GM12878 (cell line): ENCODE measurements around the gene UCKL1. TPM values are rescaled to one million over a fixed set of nuclear protein-coding genes. Genes with fewer than 3 reads are reported as not detected.
A peak's percentile ranks its signal among the peaks of the same experiment; 100 is the strongest.

Source experiments
- ATAC-seq: fragments of 200-7000 bp; cut with Tn5 transposase; 3 replicates; pipeline ENCODE4 v1.9.1; 2020; ENCODE audit warnings: mild to moderate bottlenecking, moderate library complexity
- BruUV-seq: library from RNA; stranded (reverse); fragments of 400-500 nt; replicated peaks from 2 replicates; lab custom pipeline; 2021; lab: Mats Ljungman, UMichigan
- CTCF ChIA-PET: fragments of 300-600 bp; sonication (Branson Sonifier 250); formaldehyde crosslinking; extraction: SDS; loops from one replicate; lab custom pipeline; 2021; ENCODE audit warnings: inconsistent platforms; lab: Yijun Ruan, JAX
- POLR2A ChIA-PET: fragments of 350-600 bp; formaldehyde crosslinking; extraction: SDS; loops from one replicate; lab custom pipeline; 2021; ENCODE audit warnings: inconsistent platforms; lab: Charles Lee
- RAD21 ChIA-PET: fragments of 300-600 bp; sonication (Branson Sonifier 250); formaldehyde crosslinking; loops from one replicate; lab custom pipeline; 2023; ENCODE audit warnings: antibody characterized with exemption; ENCODE audit not compliant: unreplicated experiment; lab: Charles Lee
- SMC1A ChIA-PET: fragments of 300-600 bp; sonication (Branson Sonifier 250); formaldehyde crosslinking; loops from one replicate; lab custom pipeline; 2023; ENCODE audit not compliant: unreplicated experiment, uncharacterized antibody; lab: Charles Lee
- DNase-seq: peaks from one replicate; pipeline ENCODE4 v3.0.0-alpha.2; 2011; ENCODE audit warnings: low read depth, low spot score
- FAIRE-seq: peaks from 3 replicates; lab custom pipeline; 2011; peaks lifted over from hg19 to GRCh38; lab: Jason Lieb, UNC
- H2AFZ ChIP-seq: 2 replicates; pipeline ENCODE4 v1.6.0; 2011; ENCODE audit warnings: low read depth, low read length, control low read depth; ENCODE audit not compliant: control insufficient read depth
- H3K27ac ChIP-seq: 2 replicates; pipeline ENCODE4 v1.5.1; 2011; ENCODE audit warnings: control low read depth; ENCODE audit not compliant: control insufficient read depth, insufficient read depth
- H3K27me3 ChIP-seq, 2 experiments: replicated peaks in 1 of 2; 2 replicates each; pipeline versions ENCODE4 v1.6.0 to v1.6.1; 2011; ENCODE audit warnings: low read length in 1 of 2; ENCODE audit not compliant: control insufficient read depth in 2 of 2, insufficient read depth in 2 of 2
- H3K36me3 ChIP-seq, 2 experiments: 2 replicates each; pipeline ENCODE4 v1.5.1; 2011; ENCODE audit warnings: low read length in 1 of 2; ENCODE audit not compliant: control insufficient read depth in 2 of 2, insufficient read depth in 2 of 2
- H3K4me1 ChIP-seq: 2 replicates; pipeline ENCODE4 v1.6.1; 2011; ENCODE audit warnings: mild to moderate bottlenecking, low read length, moderate library complexity, mixed read lengths; ENCODE audit not compliant: control insufficient read depth, insufficient read depth
- H3K4me2 ChIP-seq: 2 replicates; pipeline ENCODE4 v1.6.0; 2011; ENCODE audit warnings: control low read depth; ENCODE audit not compliant: control insufficient read depth, insufficient read depth
- H3K4me3 ChIP-seq: fragments of 200-600 bp; sonication (generic); 2 replicates; pipeline ENCODE4 v1.5.1; 2016
- H3K79me2 ChIP-seq: 2 replicates; pipeline ENCODE4 v1.6.0; 2011; ENCODE audit warnings: low read length; ENCODE audit not compliant: control insufficient read depth, insufficient read depth
- H3K9ac ChIP-seq: 2 replicates; pipeline ENCODE4 v1.8.0; 2011; ENCODE audit warnings: low read length, control low read depth, mixed read lengths; ENCODE audit not compliant: control insufficient read depth, insufficient read depth
- H3K9me3 ChIP-seq: replicated peaks from 3 replicates; pipeline ENCODE4 v1.5.1; 2011; ENCODE audit warnings: mild to moderate bottlenecking, low read length; ENCODE audit not compliant: control insufficient read depth, insufficient read depth
- H4K20me1 ChIP-seq: 2 replicates; pipeline ENCODE4 v1.6.0; 2011; ENCODE audit not compliant: control insufficient read depth, insufficient read depth
- ATF3 ChIP-seq: IDR thresholded peaks from 2 replicates; pipeline ENCODE4 v1.6.1; 2011; ENCODE audit warnings: low read depth, mild to moderate bottlenecking, low read length, moderate library complexity, borderline replicate concordance; ENCODE audit errors: extremely low read depth
- ATF7 ChIP-seq: fragments of 450-650 bp; IDR thresholded peaks from 2 replicates; pipeline ENCODE4 v1.6.1; 2016; ENCODE audit warnings: low read depth, mild to moderate bottlenecking
- BMI1 ChIP-seq: fragments of 450-650 bp; IDR thresholded peaks from 2 replicates; pipeline ENCODE4 v1.6.1; 2016; ENCODE audit warnings: mild to moderate bottlenecking, moderate library complexity, borderline replicate concordance
- IKZF2 ChIP-seq, 2 experiments: fragments of 450-650 bp; IDR thresholded peaks; 2 replicates each; pipeline ENCODE4 v1.6.1; 2017; ENCODE audit warnings: mild to moderate bottlenecking in 2 of 2, moderate library complexity in 2 of 2
- MTA3 ChIP-seq: IDR thresholded peaks from 2 replicates; pipeline ENCODE4 v1.6.1; 2012; ENCODE audit warnings: low read length, inconsistent platforms, borderline replicate concordance
- NFIC ChIP-seq: IDR thresholded peaks from 2 replicates; pipeline ENCODE4 v1.6.1; 2012; ENCODE audit warnings: low read depth, mild to moderate bottlenecking, inconsistent platforms, low read length, moderate library complexity
- NFYA ChIP-seq: IDR thresholded peaks from 2 replicates; pipeline ENCODE4 v1.6.1; 2011; ENCODE audit warnings: low read depth, mild to moderate bottlenecking, low read length, improper control_type of control experiment, borderline replicate concordance
- PAX5 ChIP-seq: IDR thresholded peaks from 2 replicates; pipeline ENCODE4 v1.6.1; 2011; ENCODE audit warnings: low read depth, low read length, borderline replicate concordance
- POLR2AphosphoS2 ChIP-seq: IDR thresholded peaks from 2 replicates; pipeline ENCODE4 v1.6.1; 2011; ENCODE audit warnings: low read depth, mild to moderate bottlenecking, low read length, improper control_type of control experiment, moderate library complexity
- SIX5 ChIP-seq: IDR thresholded peaks from 2 replicates; pipeline ENCODE4 v1.6.1; 2011; ENCODE audit warnings: mild to moderate bottlenecking, low read depth, low read length, moderate library complexity; ENCODE audit not compliant: severe bottlenecking
- SMC3 ChIP-seq: IDR thresholded peaks from 2 replicates; pipeline ENCODE4 v1.6.1; 2011; ENCODE audit warnings: low read length, improper control_type of control experiment, borderline replicate concordance
- STAT1 ChIP-seq: fragments of 450-650 bp; conservative IDR thresholded peaks from 2 replicates; pipeline ENCODE4 v1.6.1; 2014; ENCODE audit warnings: antibody characterized with exemption, mild to moderate bottlenecking
- SUZ12 ChIP-seq: fragments of 200-600 bp; sonication (generic); IDR thresholded peaks from one replicate; pipeline ENCODE4 v1.6.1; 2018; ENCODE audit warnings: antibody characterized with exemption, mild to moderate bottlenecking; ENCODE audit not compliant: unreplicated experiment
- ZBED1 ChIP-seq: IDR thresholded peaks from 2 replicates; pipeline ENCODE4 v1.6.1; 2016; ENCODE audit warnings: borderline replicate concordance
- ZNF217 ChIP-seq: fragments of 450-650 bp; IDR thresholded peaks from 2 replicates; pipeline ENCODE4 v1.6.1; 2017; ENCODE audit warnings: antibody characterized with exemption, mild to moderate bottlenecking
- ZZZ3 ChIP-seq: IDR thresholded peaks from 2 replicates; pipeline ENCODE4 v1.6.1; 2011; ENCODE audit warnings: low read depth; ENCODE audit not compliant: control insufficient read depth, insufficient read length
- WGBS: methylation state at CpG from one replicate; pipeline ENCODE4 v1.1.6; 2016; ENCODE audit warnings: low lambda C conversion rate; ENCODE audit not compliant: insufficient replicate concordance, insufficient coverage; ENCODE audit errors: missing lambda C conversion rate; 5-methylcytosine and 5-hydroxymethylcytosine counted together
- in situ Hi-C: fragments of 300-500 bp; cut with MboI; formaldehyde crosslinking; loops from 9 replicates; pipeline ENCODE4 v1.14.3; 2018; ENCODE audit warnings: mixed read lengths
- intact Hi-C: fragments of 100-400 bp; cut with micrococcal nuclease; formaldehyde crosslinking; loops from one replicate; pipeline ENCODE4 v1.14.2; 2022; ENCODE audit not compliant: unreplicated experiment
- polyA plus RNA-seq, 11 experiments: library from polyadenylated mRNA; depleted of rRNA in 4 of 11; unstranded in 6 of 11; stranded (reverse) in 5 of 11; fragments of >200 nt; fragmentation: Nextera tagmentation in 4 of 11; fragmentation: Illumina TruSeq in 1 of 11; extraction: Ambion mirVana in 4 of 11; extraction: Trizol in 1 of 11; gene quantifications; 1 replicate in 1 of 11; 2 replicates in 10 of 11; pipeline versions ENCODE4 v1.2.1 to v1.2.3, GENCODE V29; 2011 to 2016; ENCODE audit warnings: inconsistent platforms in 2 of 11, missing spikeins in 2 of 11, low read depth in 1 of 11
- total RNA-seq, 4 experiments: library from RNA; depleted of rRNA in 3 of 4; stranded (reverse); fragments of >200 nt in 3 of 4; fragmentation: Illumina TruSeq in 1 of 4; extraction: Trizol in 1 of 4; gene quantifications; 2 replicates each; pipeline versions ENCODE4 v1.2.1 to v1.2.3, GENCODE V29; 2013 to 2021
- TF ChIP-seq, protein P1 (sequence below): fragments of 450-650 bp; IDR thresholded peaks from 2 replicates; pipeline ENCODE4 v1.6.1; 2017; ENCODE audit warnings: mild to moderate bottlenecking, low read depth, inconsistent platforms; ENCODE audit not compliant: poor library complexity, severe bottlenecking
- TF ChIP-seq, protein P2 (sequence below): IDR thresholded peaks from 2 replicates; pipeline ENCODE4 v1.6.1; 2011; ENCODE audit warnings: borderline replicate concordance, low read depth, mild to moderate bottlenecking, moderate library complexity, mixed read lengths, low read length; ENCODE audit not compliant: insufficient read depth; ENCODE audit errors: extremely low read length
- TF ChIP-seq, protein P3 (sequence below): fragments of 450-650 bp; IDR thresholded peaks from 2 replicates; pipeline ENCODE4 v1.6.1; 2016; ENCODE audit warnings: mild to moderate bottlenecking

Gene UCKL1
- total and polyA plus RNA-seq, 10 of the 15 experiments (the other 5 are each of a cell fraction or from before 2014, with no cell fraction given) = 2.4 to 36.3 (median 24.8) TPM

GRCh38 chr20:63972312-63973159 lies 16.3 kb upstream of the UCKL1 start:
- no peak overlapping the region for H3K9ac ChIP-seq
- H4K20me1 ChIP-seq = no peaks in the 10 kb centered on the region
- BruUV-seq = no TSS peak
- 67% methylated on average over 18 of the region's 18 CpGs for WGBS
- peaks cover 8 to 15% of the 10 kb centered on the region in 2 experiments; a peak in 3 of 4 replicates for H3K36me3 ChIP-seq
- SMC1A ChIA-PET = interaction anchor here (2.0 kb wide), 1 partner anchor 16 kb away, joined by 7 read pairs; the partner anchor contains the start of gene UCKL1
- H3K27me3 ChIP-seq = no peaks in the 10 kb centered on the region
- H3K4me1 ChIP-seq = peaks cover 17% of the 10 kb centered on the region
- POLR2A ChIA-PET = no interaction called here
- CTCF ChIA-PET = interaction anchor here (0.7 to 3.2 kb wide), 6 partner anchors 8 to 107 kb away, joined by 3 to 12 read pairs (median 6); partner anchors contain the start of genes PRPF6, TPD52L2 and UCKL1
- peaks cover 22% of the 10 kb centered on the region for H3K79me2 ChIP-seq
- no peak overlapping the region for H3K27ac ChIP-seq
- H3K4me3 ChIP-seq = no peak overlapping the region
- no peaks in the 10 kb centered on the region for H3K9me3 ChIP-seq
- intact Hi-C loops (loop anchor here (2.0 to 5.0 kb wide), 2 partner anchors 16 to 435 kb away; partner anchors contain the start of genes PTK6 and UCKL1), in situ Hi-C loops (no loop called here)
- H2AFZ ChIP-seq = no peak overlapping the region
- ATAC-seq = no peak
- no peak for DNase-seq
- RAD21 ChIA-PET = interaction anchor here (1.6 to 1.8 kb wide), 2 partner anchors 15 to 435 kb away, joined by 6 to 8 read pairs; partner anchors contain the start of gene PTK6
- FAIRE-seq = no peak
- no peak overlapping the region for H3K4me2 ChIP-seq
- TF ChIP-seq ZZZ3 (no peak), SIX5 (no peak), NFIC (no peak), NFYA (no peak), SUZ12 (no peak), ATF7 (no peak), BMI1 (no peak), SMC3 (no peak), POLR2AphosphoS2 (peak; percentile 72; the same call in 1 of the 2 replicates), MTA3 (no peak), ZBED1 (peak; percentile 55; the same call in 1 of the 2 replicates), IKZF2 (IDR thresholded peaks at IDR 0.05) (no peak), ZNF217 (no peak), ATF3 (no peak), STAT1 (no peak), PAX5 (no peak)
- TF ChIP-seq, protein P1, sequence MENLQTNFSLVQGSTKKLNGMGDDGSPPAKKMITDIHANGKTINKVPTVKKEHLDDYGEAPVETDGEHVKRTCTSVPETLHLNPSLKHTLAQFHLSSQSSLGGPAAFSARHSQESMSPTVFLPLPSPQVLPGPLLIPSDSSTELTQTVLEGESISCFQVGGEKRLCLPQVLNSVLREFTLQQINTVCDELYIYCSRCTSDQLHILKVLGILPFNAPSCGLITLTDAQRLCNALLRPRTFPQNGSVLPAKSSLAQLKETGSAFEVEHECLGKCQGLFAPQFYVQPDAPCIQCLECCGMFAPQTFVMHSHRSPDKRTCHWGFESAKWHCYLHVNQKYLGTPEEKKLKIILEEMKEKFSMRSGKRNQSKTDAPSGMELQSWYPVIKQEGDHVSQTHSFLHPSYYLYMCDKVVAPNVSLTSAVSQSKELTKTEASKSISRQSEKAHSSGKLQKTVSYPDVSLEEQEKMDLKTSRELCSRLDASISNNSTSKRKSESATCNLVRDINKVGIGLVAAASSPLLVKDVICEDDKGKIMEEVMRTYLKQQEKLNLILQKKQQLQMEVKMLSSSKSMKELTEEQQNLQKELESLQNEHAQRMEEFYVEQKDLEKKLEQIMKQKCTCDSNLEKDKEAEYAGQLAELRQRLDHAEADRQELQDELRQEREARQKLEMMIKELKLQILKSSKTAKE = no peak
- TF ChIP-seq, protein P2, sequence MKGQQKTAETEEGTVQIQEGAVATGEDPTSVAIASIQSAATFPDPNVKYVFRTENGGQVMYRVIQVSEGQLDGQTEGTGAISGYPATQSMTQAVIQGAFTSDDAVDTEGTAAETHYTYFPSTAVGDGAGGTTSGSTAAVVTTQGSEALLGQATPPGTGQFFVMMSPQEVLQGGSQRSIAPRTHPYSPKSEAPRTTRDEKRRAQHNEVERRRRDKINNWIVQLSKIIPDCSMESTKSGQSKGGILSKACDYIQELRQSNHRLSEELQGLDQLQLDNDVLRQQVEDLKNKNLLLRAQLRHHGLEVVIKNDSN = no peak
- TF ChIP-seq, protein P3, sequence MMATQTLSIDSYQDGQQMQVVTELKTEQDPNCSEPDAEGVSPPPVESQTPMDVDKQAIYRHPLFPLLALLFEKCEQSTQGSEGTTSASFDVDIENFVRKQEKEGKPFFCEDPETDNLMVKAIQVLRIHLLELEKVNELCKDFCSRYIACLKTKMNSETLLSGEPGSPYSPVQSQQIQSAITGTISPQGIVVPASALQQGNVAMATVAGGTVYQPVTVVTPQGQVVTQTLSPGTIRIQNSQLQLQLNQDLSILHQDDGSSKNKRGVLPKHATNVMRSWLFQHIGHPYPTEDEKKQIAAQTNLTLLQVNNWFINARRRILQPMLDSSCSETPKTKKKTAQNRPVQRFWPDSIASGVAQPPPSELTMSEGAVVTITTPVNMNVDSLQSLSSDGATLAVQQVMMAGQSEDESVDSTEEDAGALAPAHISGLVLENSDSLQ = no peak
